GM18870 (cell line): ENCODE results near the gene ZNF202.
A peak's percentile ranks its signal among the peaks of the same experiment; 100 is the strongest.
"Not testable (repeated sequence)": the region's sequence is repeated elsewhere in the genome, so short reads cannot be mapped to it uniquely, and the experiment has no call there.

Experiments
- ATAC-seq: cut with Tn5 transposase; IDR thresholded peaks from one replicate; pipeline ENCODE4 v1.9.1; 2021; ENCODE audit warnings: moderate library complexity; ENCODE audit not compliant: unreplicated experiment

The ZNF202 gene

DNA sequence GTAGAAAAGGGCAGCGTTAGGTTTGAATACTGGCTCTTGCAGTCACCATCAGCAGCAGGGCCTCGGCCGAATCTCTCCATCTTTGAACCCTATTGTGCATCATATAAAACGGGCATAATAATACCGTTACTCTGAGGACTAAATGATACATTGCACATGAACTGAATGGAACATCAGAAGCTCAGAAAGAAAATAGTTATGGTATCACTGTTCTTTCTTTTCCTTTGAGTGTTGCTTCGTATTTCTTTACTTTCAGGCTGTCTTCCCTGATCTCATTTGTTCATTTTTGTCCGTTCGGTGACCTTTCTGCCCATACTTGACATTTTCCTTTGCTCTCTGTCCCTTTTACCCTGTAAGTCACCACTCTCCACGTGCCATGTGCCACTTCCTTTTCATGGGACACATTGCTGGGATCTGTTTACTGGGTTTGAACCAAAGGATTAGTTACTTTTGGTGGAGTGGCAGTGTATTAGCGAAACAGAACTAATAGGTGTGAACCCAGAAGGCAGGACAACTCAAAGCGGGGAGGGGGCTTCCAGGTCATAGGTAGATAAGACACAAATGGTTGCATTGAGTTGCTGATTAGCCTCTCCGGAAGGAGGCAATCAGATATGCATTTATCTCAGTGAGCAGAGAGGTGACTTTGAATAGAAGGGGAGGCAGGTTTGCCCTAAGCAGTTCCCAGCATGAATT lies 717 bp upstream of the ZNF202 start:
- ATAC-seq: peak; percentile 12

DNA sequence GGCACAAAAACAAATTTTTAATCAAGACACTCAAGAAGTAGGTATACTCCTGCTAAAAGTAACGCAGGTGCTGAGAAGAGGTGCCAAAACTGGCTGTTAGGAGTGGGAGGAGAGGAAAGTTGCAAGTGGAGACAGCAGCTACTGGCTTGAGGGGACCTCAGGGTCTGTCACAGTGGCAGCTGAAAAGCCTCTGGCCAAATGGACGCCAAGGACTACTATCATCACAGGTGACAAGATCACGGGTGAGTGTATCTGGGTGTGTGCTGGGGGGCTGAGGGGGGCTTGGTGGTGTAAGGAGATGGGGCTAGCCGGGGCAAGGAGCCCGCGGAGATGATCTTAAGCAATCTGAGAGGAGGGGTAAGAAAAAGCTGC lies 687 bp downstream of the ZNF202 start:
- no peak for ATAC-seq

DNA sequence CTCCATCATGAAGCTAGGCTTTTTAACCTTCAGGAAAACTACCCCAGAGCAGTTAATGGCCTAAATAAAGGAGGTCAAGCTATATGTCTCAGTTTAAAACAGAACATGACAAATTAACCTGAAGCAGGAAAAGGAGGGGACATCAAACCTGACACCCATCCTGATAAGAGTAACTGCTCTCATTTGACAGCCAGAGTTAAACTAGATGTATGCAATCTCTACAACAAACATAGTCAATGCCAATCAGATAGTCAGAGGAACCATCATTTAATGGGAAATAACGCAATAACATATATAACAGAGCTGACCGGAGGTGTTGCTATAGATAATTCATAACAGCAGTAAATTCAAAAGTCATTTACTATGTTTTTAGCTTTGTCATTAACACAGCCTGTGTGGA lies 3.1 kb downstream of the ZNF202 start:
- ATAC-seq: no peak

DNA sequence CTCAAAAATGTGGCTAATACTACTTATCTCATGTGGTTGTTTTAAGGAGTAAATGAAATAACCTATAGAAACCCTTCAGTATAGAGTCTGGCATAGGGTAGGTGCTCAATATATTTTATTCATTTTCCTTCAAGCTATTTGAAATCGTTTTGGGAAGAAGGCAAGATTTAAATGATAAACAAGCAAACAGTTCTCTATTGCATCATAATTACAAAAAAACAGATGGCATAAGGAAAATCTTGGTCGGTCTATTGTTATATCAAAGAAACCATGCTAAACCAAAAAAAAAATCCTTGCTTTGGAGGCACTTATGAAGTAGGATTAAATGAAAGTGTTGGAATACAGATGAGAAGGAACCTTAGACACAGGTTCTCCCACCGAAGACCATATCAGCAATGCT lies 4.7 kb downstream of the ZNF202 start:
- ATAC-seq: no peak

DNA sequence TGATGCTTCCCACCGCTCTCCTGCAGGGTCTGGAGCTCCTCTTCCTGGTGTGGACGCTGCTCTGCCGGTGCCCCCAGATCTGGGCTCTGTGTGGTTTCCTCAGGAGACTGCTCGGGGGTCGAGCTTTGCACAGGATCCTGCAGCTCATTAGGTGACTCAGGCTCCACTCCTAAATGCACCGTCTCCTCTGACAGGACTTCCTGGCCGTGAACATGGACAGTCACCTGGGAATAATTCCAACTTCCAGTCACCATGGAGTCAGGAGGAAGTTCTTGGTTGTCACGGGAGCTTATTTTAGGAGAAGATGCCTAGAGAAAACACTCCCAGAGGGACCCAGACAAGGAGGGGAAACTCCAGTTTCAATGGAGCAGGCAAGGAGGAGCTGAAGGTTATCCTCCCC lies 11.9 kb downstream of the ZNF202 start:
- ATAC-seq: no peak

DNA sequence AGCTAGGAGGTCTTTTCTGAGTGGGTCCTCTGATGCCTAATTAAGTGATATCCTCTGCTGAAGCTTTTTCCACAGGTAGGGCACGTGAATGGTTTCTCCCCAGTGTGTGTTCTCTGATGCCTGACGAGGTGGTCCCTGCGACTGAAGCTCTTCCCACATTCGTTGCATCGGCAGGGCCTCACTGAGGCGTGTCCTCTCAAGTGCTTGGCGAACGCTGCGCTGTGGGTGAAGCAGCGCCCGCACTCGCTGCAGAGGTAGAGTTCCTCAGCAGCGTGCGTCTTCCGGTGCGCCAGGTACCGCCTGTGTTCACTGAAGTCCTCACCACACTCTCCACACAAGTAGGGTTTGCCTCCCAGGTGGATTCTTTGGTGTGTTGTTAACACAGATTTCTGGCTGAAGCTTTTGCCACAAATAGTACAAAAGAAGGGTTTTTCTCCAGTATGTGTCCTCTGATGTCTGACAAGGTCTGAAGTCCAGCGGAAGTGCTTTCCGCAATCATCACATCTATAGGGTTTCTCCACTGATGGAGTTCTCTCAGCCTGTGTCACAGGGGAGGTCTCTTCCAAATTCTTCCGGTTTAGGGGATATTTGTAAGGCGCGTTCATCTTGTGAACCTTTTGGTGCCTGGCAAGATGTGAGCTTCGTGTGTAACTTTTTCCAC lies 15.3 kb downstream of the ZNF202 start:
- ATAC-seq: no peak

DNA sequence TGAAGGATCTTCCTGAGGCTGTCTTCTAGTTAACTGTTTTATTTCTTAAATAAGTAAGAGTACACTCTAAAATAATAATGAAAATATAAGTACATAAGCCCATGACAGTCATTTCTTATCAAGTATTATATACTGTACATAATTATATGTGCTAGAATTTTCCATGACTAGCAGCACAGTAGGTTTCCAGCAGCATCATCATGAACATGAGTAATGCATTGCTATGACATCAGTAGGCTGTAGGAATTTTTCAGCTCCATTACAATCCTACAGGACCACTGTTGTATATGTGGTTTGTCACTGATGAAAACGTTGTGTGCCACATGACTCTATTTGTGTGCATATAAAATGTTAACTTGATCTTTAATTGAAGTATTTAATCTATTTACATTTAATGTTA lies 22.0 kb downstream of the ZNF202 start:
- ATAC-seq: no peak

DNA sequence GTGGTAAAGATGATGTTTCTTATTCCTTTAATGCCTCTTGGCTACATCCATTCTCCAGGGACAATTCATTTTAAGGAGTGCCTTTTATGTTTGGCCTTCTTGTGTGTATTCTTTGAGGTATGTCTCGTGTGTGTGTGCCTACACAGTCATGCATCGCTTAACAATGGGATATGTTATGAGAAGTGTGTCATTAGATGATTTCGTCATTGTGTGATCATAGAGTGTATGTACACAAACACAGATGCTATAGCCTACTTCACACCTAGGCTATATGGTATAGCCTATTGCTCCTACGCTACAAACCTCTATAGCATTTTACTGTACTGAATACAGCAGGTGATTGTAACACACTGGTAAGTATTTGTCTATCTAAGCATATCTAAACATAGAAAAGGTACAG lies 23.0 kb downstream of the ZNF202 start:
- ATAC-seq: no peak

DNA sequence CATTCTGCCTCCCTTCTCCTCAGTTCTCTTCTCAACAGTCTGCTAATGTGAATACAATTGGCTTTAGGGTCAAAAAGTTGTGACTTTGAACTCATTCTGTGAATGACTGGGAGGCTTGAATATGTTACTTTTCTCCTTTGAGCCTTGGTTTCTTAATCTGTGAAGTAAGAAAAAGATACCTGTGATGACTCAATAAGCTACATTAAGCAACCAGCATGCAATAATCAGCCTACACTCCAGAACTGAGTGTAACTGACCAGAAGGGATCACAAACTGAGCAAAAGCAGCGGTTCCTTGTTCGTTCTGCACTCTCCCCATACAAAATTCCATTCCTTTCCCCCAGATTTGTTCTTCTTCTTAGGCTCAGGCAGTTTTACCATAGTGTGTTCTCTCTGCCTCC lies 23.4 kb downstream of the ZNF202 start:
- ATAC-seq: no peak

DNA sequence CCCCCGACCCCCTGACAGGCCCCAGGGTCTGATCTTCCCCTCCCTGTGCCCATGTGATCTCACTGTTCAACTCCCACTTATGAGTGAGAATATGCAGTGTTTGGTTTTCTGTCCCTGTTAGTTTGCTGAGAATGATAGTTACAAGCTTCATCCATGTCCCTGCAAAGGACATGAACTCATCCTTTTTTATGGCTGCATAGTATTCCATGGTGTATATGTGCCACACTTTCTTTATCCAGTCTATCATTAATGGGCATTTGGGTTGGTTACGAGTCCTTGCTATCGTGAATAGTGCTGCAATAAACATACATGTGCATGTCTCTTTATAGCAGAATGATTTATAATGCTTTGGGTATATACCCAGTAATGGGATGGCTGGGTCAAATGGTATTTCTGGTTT lies 28.8 kb downstream of the ZNF202 start:
- ATAC-seq: not testable (repeated sequence)

DNA sequence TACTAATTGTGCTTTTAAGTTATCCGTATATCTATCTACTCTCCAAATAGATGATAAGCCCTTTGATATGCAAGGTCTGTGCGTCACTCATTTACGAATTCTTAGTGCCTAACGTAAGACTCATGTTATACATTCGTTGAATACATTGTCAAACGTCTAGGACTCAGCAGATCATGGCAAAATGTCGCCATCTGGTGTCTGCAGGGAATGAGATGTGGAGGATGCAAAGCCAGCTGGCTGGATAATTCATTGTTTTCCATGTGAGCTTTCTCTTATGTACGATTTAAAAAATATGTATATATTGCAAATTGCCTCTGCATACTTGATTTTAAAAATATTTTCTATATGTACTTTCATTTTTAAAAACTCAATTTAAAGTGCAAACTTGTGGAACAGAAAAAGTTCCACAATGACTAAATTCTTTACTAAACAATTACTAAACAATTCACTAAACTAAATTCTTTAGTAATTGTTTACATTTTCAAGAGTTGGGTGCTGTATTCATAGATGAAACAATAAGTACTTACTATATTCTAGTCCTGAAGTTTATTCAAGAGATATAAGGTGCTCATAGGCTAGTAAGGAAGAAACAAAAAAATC lies 33.8 kb downstream of the ZNF202 start:
- no peak for ATAC-seq

DNA sequence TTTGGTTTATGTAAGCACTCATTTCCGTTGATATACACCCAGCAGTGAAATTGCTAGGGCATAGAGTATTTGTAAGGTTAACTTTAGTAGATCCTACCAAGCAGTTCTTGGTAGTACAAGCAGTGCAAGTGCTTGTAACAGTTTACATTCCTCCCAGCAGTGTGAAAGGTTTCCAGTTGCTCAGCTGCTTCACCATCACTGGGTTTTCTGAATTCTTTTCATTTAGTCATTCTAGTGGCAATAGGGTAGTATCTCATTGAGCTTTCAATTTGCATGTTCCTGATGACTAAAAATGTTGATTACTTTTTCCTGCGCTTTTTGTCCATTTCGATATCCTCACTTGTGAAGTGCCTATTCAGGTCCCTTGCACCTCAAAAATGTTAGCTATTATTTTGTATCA lies 34.3 kb downstream of the ZNF202 start:
- no peak for ATAC-seq

DNA sequence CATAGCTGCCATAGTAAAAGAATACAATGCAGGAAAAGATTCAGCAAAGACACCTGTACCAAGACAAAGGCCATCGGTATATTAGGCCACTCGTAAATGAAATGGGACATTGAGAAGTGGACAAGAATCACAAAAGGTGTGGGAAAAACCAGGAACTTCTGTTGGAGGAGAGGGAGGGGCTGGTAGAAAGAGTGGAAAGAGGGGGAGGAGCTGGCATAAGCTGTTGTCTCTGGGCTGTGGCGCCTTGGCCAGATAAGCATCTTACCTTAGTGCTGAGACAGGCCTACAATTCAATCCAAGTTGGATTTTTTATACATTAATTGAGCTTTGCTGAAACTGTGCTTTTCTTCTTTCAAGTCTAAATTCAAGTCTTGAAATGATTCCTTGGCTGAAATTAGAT lies 37.1 kb downstream of the ZNF202 start:
- no peak for ATAC-seq

DNA sequence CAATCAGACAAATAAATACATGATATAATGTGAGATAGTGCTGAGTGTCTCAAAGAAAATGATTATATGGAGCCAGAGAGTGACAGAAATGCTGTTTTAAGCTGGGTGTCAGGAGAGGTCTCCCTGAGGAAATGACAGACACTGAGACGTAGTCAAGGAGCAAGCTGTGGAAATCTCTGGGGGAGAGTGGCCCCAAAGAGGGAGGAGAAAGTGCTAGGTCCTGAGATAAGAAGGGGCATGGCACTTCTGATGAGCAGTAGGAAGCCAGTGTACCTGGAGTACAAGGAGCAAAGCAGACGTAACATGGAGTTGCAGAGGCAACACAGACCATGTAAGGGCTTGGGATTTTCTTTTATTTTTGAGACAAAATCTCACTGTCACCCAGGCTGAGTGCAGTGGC lies 38.8 kb downstream of the ZNF202 start:
- ATAC-seq: no peak

DNA sequence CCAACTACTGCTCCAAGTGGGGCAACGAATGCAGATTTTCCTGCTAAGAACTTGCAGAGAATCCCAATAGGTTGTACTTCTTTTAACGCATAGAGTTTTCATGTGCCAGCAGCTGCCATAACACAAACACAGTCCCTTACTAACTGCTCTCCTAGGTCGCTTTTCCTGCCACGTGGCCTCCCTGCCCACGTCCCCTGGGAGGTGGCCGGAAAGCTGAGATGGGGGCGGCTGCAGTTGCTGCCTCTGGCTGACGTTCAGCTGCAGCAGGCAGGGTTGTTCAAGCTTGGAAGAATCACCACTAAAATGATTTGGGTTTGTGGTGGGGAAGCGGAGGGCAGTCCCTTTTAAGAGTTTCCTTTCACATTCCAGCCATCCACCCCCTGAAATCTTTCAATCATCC lies 39.3 kb downstream of the ZNF202 start:
- ATAC-seq: no peak

DNA sequence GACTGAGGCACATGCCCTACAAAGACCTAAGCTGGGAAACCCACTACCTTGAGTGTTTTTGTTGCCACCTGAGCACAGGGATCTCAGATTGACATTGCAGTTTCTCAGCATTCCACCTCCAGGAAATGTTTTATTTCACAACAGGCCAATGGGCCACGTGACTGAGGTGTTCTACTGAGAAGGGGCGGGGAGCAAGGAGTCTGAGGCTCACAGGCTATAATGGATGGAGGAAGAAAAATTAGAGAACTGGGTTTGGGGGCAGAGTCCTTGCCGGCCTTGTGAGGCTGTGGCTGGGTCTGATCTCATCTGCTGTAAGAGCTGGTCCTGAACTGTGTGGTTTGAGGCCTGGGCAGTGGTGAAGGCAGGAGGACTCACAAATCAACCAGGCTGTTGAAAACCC lies 40.7 kb downstream of the ZNF202 start:
- no peak for ATAC-seq

DNA sequence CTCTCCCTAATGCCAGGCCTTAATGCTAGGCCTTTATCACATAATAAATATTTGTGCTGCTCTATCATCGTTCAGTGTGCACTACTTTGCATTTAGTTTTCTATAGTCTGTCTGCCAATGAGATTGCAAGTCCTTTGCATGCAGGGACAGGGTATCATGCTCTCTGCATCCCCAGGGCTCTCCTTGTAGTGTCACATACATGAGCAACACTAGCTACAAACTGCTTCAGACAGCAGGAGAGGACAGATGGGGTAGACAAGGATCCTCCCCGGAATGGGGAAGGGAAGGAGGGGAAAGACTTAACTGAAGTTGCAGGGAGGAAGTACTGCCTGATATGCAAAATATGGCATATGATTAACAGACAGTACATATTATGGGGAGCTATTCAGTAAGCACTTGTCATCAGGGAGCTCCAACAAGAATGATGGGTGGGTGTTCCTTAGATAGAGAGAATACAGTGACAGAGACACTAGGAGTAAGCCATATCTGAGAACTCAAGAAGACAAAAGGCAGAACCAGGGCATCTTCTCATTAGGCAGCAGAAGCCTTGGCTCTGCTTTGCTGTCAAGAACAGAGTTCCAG lies 42.8 kb downstream of the ZNF202 start:
- ATAC-seq: no peak

DNA sequence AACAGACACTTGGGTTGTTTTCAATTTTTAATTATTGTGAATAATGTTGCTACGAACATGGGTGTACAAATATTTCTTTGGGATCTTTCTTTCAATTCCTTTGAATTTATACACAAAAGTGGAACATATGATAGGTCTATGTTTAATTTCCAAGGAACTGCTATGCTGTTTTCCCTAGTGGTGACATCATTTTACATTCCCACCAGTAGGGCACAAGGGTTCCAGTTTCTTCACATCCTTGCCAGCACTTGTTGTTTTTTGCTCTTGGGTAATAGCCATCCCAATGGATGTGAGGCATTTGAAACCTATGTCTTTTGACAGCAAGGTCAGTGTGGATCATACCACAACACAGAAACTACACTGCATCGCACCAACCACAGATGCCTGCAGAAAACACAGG lies 45.3 kb downstream of the ZNF202 start:
- no peak for ATAC-seq

DNA sequence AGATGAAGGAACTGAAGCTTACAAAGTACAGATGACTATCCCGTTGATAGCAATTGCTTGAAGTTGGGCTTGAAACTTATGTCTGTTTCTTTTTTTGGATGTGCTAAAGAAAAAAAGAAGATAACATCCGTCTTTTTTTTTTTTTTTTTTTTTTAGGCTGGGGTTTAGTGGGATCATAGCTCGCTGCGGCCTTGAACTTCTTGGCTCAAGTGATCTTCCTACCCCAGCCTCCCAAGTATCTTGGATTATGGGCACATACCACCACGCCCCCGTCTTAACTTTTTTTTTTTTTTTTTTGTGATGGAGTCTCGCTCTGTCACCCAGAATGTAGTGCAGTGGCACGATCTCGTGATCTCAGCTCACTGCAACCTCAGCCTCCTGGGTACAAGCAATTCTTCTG lies 46.2 kb downstream of the ZNF202 start:
- no peak for ATAC-seq

DNA sequence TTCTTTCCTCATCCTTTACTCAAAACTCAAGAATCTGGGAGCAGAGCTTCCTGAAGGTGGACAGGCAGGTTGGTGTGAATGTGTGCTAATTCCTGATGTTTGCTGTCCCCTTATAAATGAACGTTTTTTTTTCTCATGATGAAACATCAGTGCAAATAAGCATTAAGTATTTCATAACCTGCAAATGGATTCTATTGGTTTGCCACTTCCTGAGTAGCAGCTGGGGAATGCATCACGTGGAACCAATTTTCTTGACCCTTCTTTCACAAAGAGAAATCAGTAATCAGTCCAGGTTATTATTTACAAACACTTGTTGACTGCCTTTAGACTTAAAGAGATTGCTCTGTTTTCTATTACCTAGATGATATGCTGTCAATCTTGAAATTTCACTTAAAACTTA lies 46.9 kb downstream of the ZNF202 start:
- ATAC-seq: no peak

DNA sequence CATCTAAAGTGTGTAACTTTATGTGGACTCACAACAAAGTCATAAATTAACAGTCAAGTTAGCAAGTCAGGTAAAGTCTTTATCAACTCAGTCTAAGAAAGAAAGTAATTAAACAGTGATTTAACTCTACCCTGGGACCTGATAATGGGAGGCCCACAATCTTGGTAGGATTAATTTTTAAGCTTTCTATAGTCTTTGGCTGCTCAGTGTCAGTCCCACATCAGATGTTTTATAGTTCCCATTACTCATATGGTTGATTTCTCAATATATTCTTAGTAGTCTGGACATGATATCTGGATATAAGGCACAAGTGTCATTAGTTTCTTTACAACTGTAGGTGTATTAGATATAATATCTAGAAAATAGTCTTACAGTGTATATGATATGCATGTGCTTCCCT lies 48.5 kb downstream of the ZNF202 start:
- no peak for ATAC-seq

DNA sequence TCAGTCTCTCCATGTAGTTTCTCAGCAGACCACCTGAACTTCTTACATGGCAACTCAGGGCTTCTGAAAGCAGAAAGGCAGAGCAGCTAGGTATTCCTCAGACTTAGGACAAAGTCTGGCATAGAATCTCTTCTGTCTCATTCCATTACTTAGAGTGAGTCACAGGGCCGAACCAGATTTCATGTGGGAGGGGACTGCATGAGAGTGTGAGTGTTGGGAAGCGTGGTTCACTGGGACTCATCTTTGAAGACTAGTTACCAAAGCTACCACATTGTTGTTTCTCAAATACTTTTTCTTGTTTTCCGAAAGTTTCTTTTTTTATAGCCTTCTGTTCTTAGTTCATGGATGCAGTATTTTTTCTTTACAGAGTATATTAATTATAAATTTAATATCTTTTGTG lies 51.0 kb downstream of the ZNF202 start:
- no peak for ATAC-seq
